Activated naive CD8-positive, alpha-beta T cell treated with anti-CD3 and anti-CD28 coated beads, Interleukin-2, amount 10 ng/mL, durations not matched to agents 7 days and 5 days (primary cell): ENCODE data around the gene RGL4. TPM values are rescaled to one million over a fixed set of nuclear protein-coding genes. Genes with fewer than 3 reads are reported as not detected.
"Not testable (repeated sequence)": the region's sequence is repeated elsewhere in the genome, so short reads cannot be mapped to it uniquely, and the experiment has no call there.

Source experiments
- ATAC-seq: fragments of 150-1000 bp; cut with Tn5 transposase; one replicate; pipeline ENCODE4 v1.10.0; 2021; ENCODE audit warnings: low read depth, moderate library complexity
- POLR2A ChIA-PET: fragments of 350-600 bp; sonication (Branson Sonifier 250); formaldehyde crosslinking; loops from one replicate; lab custom pipeline; 2021; ENCODE audit warnings: antibody characterized with exemption; lab: Charles Lee
- DNase-seq: peaks from one replicate; pipeline ENCODE4 v3.0.0; 2021
- H3K27ac Mint-ChIP-seq: one replicate; pipeline ENCODE4 v1.8.0; 2022; ENCODE audit warnings: mild to moderate bottlenecking, mixed read lengths
- H3K27me3 Mint-ChIP-seq: one replicate; pipeline ENCODE4 v1.8.0; 2022; ENCODE audit warnings: mild to moderate bottlenecking, moderate library complexity, mixed read lengths
- H3K36me3 Mint-ChIP-seq: one replicate; pipeline ENCODE4 v1.8.0; 2021; ENCODE audit warnings: mild to moderate bottlenecking, mixed read lengths
- H3K4me1 Mint-ChIP-seq: one replicate; pipeline ENCODE4 v1.8.0; 2021; ENCODE audit warnings: mixed read lengths
- H3K4me3 Mint-ChIP-seq: one replicate; pipeline ENCODE4 v1.8.0; 2022; ENCODE audit warnings: mild to moderate bottlenecking, moderate library complexity, mixed read lengths
- H3K9me3 Mint-ChIP-seq: one replicate; pipeline ENCODE4 v1.8.0; 2021; ENCODE audit warnings: mixed read lengths
- total RNA-seq, 2 experiments: library from RNA; stranded (reverse); gene quantifications; one replicate each; pipeline ENCODE4 v1.2.3, GENCODE V29; 2021

RGL4 gene, protein sequence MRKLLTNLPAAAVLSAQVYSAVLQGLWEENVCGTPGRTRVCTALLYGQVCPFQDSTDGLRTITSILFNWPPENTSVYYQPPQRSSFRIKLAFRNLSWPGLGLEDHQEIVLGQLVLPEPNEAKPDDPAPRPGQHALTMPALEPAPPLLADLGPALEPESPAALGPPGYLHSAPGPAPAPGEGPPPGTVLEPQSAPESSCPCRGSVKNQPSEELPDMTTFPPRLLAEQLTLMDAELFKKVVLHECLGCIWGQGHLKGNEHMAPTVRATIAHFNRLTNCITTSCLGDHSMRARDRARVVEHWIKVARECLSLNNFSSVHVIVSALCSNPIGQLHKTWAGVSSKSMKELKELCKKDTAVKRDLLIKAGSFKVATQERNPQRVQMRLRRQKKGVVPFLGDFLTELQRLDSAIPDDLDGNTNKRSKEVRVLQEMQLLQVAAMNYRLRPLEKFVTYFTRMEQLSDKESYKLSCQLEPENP
- total RNA-seq = 10 to 100 TPM; 24.9 to 25.8 TPM

DNA sequence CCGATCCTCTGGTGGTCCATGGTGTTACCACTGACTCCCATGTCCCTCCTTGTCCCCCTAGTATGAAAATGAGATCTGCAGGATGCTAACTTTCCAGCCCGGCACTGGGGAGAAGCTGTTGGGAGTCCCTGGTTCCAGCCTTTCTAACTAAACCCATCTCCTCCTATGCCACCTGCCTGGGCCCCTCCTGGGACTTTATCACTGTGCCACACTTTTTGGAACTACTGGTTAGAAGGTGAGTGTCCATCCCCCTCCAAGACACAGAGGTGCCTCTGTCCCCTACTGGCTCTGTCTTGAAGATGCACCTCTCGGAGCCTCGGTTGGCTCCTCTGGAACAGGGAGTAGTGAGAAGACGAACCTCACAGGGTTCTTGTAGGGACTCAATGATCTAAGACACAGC lies at the start of gene RGL4:
Gene RGL4 (plus strand): TSS at position 301 of the 400 bp plus-strand sequence. CDS start 1,018 bp downstream, outside the sequence.
- Mint-ChIP-seq H3K4me3 (no peak within 1 kb of the TSS), H3K27me3 (no peaks in the 10 kb centered on the region), H3K27ac (peak within 1 kb of the TSS; percentile 5), H3K36me3 (peaks cover 24% of the 10 kb centered on the region), H3K4me1 (peaks cover 18% of the 10 kb centered on the region), H3K9me3 (no peaks in the 10 kb centered on the region)
- POLR2A ChIA-PET = no interaction called here
- DNase-seq = no peak
- no peak for ATAC-seq

DNA sequence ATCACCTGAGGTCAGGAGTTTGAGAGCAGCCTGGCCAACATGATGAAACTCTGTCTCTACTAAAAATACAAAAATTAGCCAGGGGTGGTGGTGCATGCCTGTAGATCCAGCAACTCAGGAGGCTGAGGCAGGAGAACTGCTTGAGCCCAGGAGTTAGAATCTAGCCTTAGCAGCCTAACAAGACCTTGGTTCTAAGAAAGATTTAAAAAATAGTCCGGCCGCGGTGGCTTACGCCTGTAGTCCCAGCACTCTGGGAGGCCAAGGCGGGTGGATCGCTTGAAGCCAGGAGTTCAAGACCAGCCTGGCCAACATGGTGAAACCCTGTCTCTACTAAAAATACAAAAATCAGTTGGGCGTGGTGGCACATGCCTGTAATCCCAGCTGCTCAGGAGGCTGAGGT lies 44.3 kb upstream of the RGL4 start:
- POLR2A ChIA-PET, ATAC-seq: not testable (repeated sequence)

DNA sequence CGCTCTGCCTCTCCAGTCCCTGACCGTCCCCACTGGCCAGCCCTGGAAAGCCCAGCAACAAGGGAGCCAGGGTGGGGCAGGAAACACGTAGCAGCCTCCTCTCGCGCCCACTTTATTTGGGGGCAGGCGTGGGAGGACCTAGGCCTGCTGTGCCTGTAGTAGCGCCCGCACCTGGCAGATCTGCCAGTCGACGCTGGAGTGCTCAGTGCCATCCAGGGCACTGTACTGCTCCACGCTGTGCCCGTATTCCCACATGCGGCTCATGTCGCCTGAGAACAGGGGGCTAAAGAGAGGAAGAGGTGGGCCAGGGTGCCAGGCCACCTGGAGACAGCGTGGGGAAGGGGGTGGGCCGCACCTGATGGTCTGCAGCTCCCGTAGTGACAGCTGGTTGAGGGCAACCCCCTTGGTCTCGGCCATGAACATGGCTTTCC lies 41.7 kb upstream of the RGL4 start:
- Mint-ChIP-seq H3K4me1 (peaks cover 2% of the 10 kb centered on the region), H3K4me3 (no peak overlapping the region), H3K27me3 (no peaks in the 10 kb centered on the region), H3K36me3 (peaks cover 2% of the 10 kb centered on the region), H3K27ac (no peak overlapping the region), H3K9me3 (no peaks in the 10 kb centered on the region)
- ATAC-seq (no peak), DNase-seq (no peak)
- POLR2A ChIA-PET = interaction anchor here (0.7 kb wide), 1 partner anchor 48 kb away, joined by 3 read pairs; no protein-coding TSS in a partner anchor

More for the DNA sequence above, 44.3 kb upstream of the RGL4 start:
- not testable (repeated sequence) for H3K27ac Mint-ChIP-seq, H3K9me3 Mint-ChIP-seq, H3K27me3 Mint-ChIP-seq, H3K4me3 Mint-ChIP-seq, H3K4me1 Mint-ChIP-seq, H3K36me3 Mint-ChIP-seq, DNase-seq

DNA sequence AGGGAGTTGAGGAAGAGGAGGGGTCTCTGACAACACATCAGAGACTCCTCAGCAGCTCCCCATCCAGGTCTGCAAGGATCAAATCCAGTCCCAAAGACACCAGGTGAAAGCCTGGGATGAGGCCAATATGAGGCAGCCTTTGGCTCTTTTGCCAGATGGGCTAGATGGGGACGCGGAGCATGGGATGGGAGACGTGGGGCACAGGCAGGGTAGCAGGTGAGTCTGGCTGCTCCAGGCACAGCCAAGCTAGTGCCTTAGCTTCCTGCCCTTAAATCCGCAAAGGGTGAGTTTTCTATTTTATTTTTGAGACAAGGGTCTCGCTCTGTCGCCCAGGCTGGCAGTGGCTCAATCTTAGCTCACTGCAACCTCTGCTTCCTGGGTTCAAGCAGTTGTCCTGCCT lies 39.1 kb upstream of the RGL4 start:
- no peak overlapping the region for H3K27ac Mint-ChIP-seq
- H3K9me3 Mint-ChIP-seq = no peaks in the 10 kb centered on the region
- ATAC-seq = no peak
- H3K4me3 Mint-ChIP-seq = no peak overlapping the region
- no peaks in the 10 kb centered on the region for H3K27me3 Mint-ChIP-seq
- no peaks in the 10 kb centered on the region for H3K4me1 Mint-ChIP-seq
- POLR2A ChIA-PET = no interaction called here
- H3K36me3 Mint-ChIP-seq = no peaks in the 10 kb centered on the region
- DNase-seq = no peak

DNA sequence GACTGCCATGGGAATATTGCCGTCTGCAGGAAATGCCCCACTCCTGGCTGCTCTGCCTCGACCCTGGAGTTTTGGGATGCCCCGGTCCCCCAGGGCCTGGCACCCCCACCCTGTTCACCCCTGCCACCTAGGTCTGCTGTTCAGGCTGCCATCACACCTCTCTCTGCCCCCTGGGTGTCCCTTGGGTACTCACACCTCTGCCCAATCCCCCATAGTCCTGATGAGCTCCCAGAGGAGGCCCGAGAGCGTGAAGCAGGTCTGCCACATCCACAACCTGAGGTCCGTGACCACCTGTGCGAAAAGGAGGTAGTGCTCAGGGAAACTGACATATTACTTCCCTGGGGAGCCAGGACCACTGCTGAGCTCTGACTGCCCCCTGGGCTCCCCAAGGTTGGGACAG lies 38.5 kb upstream of the RGL4 start:
- no peaks in the 10 kb centered on the region for H3K27me3 Mint-ChIP-seq
- no peak overlapping the region for H3K27ac Mint-ChIP-seq
- H3K9me3 Mint-ChIP-seq = no peaks in the 10 kb centered on the region
- POLR2A ChIA-PET = no interaction called here
- DNase-seq (no peak), ATAC-seq (no peak)
- no peaks in the 10 kb centered on the region for H3K4me1 Mint-ChIP-seq
- no peak overlapping the region for H3K4me3 Mint-ChIP-seq
- H3K36me3 Mint-ChIP-seq = no peaks in the 10 kb centered on the region

DNA sequence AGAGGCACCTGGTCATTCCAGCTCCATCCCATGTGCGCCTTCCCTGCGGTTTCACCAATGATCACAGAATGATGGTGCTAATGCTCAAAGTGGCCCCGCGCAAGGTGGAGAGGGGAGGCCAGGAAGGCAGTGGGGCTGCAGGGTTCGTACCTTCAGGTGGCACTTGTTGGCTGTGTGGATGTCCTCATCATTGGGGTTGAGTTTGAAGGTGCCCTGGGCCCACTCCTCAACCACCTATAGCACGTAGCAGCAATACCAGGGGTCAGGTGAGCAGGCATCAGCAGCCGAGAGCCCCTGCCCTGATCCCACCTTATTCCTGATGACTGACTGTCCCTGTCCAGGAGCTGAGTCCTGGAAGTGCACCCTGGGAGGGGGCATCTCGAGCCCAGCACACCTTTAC lies 38.1 kb upstream of the RGL4 start:
- Mint-ChIP-seq H3K4me1 (no peaks in the 10 kb centered on the region), H3K27me3 (no peaks in the 10 kb centered on the region), H3K27ac (no peak overlapping the region), H3K4me3 (no peak overlapping the region), H3K9me3 (no peaks in the 10 kb centered on the region), H3K36me3 (no peaks in the 10 kb centered on the region)
- ATAC-seq (no peak), DNase-seq (no peak)
- POLR2A ChIA-PET = no interaction called here

DNA sequence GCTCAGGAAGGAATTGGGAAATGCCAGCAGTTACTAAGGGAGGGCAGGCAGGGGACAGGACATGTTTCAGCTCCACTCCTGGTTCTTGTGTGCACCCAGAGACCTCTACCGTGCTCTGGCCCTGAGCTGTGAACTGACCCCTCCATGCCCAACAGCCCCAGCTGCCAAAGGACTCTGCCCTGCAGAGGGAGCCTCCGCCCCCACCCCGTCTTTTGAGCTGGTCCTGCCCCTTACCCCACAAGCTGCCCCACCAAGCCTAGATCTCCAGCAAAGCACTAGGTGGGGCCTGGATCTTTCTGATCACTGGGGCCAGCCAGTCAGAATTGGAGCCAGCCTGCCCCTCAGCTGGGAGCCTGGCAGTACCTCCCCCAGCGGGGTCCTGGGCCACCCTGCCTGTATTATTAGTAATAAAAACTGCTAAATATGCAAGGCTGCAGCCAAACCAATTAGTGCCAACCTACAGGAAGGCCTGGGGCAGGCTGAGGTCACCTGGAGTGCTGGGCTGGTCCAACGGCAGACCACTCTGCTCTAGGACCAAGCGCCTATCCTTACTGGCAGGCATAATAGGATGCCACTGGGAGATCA lies 34.8 kb upstream of the RGL4 start:
- Mint-ChIP-seq H3K27me3 (no peaks in the 10 kb centered on the region), H3K36me3 (peaks cover 2% of the 10 kb centered on the region), H3K4me3 (no peak overlapping the region), H3K27ac (no peak overlapping the region), H3K9me3 (no peaks in the 10 kb centered on the region), H3K4me1 (no peaks in the 10 kb centered on the region)
- POLR2A ChIA-PET = no interaction called here
- no peak for DNase-seq
- no peak for ATAC-seq

DNA sequence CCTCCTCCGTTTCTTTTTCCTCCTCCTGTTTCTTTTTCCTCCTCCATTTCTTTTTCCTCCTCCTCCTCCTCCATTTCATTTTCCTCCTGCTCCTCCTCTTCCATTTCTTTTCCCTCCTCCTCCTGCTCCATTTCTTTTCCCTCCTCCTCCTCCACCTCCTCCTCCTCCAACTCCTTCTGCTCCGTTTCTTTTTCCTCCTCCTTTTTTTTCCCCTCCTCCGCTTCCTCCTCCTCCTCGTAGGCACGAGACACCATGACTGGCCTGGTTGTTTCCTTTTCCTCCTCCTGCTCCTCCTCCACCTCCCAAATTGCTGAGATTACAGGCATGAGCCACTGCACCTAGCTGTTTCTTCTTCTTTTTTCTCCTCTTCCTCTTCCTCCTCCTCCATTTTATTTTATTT lies 33.1 kb upstream of the RGL4 start:
- DNase-seq = no peak
- no peak for ATAC-seq
- no peaks in the 10 kb centered on the region for H3K27me3 Mint-ChIP-seq
- no peak overlapping the region for H3K27ac Mint-ChIP-seq
- H3K9me3 Mint-ChIP-seq = peaks cover 2% of the 10 kb centered on the region
- H3K4me1 Mint-ChIP-seq = peaks cover 2% of the 10 kb centered on the region
- H3K36me3 Mint-ChIP-seq = peaks cover 15% of the 10 kb centered on the region
- H3K4me3 Mint-ChIP-seq = no peak overlapping the region
- POLR2A ChIA-PET = interaction anchor here (2.2 kb wide), 1 partner anchor 39 kb away, joined by 4 read pairs; no protein-coding TSS in a partner anchor

DNA sequence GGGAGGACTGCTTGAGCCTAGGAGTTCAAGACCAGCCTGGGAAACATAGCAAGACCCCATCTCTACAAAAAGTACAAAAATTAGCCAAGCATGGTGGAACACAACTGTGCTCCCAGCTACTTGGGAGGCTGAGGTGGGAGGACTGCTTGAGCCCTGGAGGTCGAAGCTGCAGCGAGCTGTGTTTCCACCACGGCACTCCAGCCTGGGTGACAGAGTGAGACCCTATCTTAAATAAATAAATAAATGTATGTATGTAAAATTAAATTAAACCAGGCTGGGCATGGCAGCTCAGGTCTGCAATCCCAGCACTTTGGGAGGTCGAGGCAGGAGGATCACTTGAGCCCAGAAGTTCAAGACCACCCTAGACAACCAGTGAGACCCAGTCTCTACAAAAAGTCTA lies 30.4 kb upstream of the RGL4 start:
- H3K4me1 Mint-ChIP-seq, POLR2A ChIA-PET, H3K9me3 Mint-ChIP-seq, H3K27me3 Mint-ChIP-seq, H3K4me3 Mint-ChIP-seq, H3K27ac Mint-ChIP-seq, DNase-seq, ATAC-seq: not testable (repeated sequence)
- H3K36me3 Mint-ChIP-seq = peaks cover 33% of the 10 kb centered on the region

DNA sequence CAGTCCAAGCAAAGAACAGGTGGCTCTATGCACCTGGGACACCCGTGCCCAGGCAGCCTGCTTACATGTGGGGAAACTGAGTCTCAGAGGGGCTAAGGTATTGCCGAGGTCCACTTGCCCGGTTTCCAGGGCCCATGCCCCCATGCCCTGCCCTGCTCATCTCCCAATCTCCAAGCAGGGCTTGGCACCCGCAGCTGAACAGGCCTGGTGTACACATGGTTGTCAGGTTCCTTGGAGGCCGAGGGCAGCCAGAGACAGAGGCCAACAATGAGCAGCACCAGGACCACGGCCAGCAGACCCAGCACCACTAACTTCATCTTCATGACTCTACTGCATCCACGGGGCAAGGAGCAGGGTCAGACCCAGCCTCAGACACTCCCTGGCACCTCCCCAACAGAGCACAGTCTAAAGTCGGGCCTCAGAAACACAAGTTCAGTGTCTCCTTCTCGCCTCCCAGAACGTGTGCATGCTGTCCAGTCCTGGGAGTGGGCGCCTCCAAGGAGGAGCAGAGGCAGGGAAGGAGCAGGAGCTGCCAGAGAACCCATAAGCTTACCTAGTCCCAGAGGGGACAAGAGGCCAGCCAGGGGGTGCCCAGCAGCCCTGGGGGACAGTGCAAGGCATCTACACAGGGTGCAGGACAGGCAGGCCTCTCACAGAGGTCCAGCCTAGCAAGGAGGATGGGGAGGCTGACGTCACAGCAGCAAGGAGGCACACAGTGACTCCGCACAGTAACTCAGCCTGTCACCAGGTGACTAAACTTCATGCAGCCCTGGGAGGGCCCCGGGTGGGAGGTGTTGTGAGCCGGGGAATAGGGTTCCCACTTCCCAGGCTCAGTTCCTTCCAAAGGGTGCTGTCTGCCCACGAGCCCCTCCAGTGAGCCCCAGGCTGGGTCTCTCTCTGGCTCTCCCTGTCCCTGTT lies 20.2 kb upstream of the RGL4 start:
- Mint-ChIP-seq H3K27ac (no peak overlapping the region), H3K9me3 (no peaks in the 10 kb centered on the region)

DNA sequence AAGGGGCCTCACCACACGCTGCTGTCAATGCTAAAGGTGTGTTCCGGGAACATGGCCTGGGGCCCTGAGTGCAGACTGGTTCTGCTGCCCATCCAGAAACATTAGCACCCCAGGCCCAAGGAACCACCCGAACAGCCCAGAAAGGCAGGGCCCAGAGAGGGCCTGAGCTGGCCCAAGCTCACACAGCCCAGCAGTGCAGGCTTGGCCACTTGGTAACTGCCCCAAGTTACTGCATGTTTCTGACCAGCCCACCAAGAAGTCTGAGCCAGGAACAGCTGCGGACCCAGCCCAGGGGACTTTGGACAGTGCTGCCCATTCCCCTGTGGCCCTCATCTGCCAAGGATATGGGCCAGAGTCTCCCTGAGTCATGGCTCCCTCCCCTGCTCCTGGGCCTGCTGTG lies 19.4 kb upstream of the RGL4 start:
- H3K4me3 Mint-ChIP-seq, H3K27me3 Mint-ChIP-seq, H3K27ac Mint-ChIP-seq, H3K9me3 Mint-ChIP-seq, ATAC-seq, POLR2A ChIA-PET, H3K36me3 Mint-ChIP-seq, DNase-seq: not testable (repeated sequence)
- H3K4me1 Mint-ChIP-seq = peaks cover 12% of the 10 kb centered on the region

More for the DNA sequence above, 20.2 kb upstream of the RGL4 start:
- POLR2A ChIA-PET = no interaction called here
- H3K4me1 Mint-ChIP-seq = peaks cover 9% of the 10 kb centered on the region
- H3K4me3 Mint-ChIP-seq = no peak overlapping the region
- ATAC-seq (no peak), DNase-seq (no peak)
- peaks cover 6% of the 10 kb centered on the region for H3K36me3 Mint-ChIP-seq
- no peaks in the 10 kb centered on the region for H3K27me3 Mint-ChIP-seq

DNA sequence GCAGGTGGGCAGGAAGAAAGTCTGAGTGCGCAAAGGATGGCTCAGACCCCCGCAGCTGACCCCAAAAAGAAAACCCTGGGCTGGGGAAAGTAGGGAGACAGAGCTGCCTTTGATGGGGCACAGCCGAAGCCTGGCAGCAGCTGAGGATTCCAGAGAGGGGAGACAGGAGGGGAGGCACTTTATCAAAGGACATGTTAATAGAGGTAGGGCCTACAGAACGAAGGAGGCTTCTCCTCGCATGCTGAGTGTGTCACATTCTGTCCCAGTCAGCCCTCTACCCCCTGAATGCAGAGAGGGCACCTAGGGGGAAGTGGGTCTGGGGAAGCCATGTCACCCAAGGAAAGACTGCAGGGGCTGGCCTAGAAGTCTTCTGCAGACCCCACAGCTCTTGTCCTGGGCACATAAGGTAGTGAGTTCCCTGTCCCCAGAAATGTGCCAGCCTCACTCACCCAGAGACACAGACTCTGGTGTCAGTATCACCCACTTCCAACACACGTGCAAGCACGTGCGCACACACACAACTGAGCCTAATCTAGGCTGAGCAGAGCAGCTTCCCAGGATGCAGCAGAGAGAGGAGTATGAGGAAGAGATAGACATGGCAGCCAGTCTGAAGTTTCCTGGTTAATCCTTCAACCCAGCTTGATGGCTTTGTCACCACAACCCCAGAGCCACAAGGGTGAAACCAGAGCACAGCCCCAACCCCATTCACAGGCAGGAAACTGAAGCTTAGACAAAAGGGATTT lies 18.3 kb upstream of the RGL4 start:
- H3K27me3 Mint-ChIP-seq, POLR2A ChIA-PET, H3K9me3 Mint-ChIP-seq, H3K36me3 Mint-ChIP-seq, DNase-seq: not testable (repeated sequence)
- peak overlapping the region; percentile 55 for H3K4me3 Mint-ChIP-seq
- peaks cover 12% of the 10 kb centered on the region for H3K4me1 Mint-ChIP-seq
- peak; percentile 68 for ATAC-seq
- H3K27ac Mint-ChIP-seq = peak overlapping the region; percentile 18
